ENCODE results near the gene BBLN.
"Not testable (repeated sequence)": the region's sequence is repeated elsewhere in the genome, so short reads cannot be mapped to it uniquely, and the experiment has no call there.

Gene BBLN

DNA sequence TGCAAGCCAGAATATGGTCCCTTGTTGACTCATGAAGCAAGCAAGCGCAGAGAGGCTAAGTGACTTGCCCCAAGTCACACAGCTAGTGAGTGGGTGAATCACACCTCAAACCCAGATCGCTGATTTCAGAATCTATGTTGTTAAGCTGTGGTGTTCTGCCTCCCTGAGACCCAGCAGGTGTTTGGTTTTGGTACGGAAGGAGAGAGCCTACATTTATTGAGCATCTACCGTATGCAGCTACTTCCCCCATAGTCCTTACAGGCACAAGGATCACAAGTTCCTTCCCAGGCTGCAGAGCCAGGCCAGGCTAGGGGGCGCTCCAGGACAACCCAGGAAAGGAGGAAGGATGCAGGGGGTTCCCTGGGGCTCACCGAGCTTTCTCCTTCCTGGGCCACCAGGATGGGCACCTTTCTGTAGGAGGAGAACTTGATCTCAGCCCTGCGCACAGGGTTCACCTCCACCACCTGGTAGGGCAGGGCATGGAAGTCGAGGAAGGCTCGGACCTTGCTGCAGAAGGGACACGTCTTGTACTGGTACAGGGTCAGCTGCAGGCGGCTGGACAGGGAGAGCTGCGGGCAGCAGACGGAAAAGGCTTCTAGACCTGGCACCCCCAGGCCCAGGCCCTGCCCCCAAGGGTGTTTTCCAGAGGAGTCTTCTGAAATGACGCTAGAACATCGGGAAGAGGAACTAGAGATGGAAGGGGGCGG is 35.0 kb upstream of the BBLN start:
- peak; percentile 60 for DNase-seq

DNA sequence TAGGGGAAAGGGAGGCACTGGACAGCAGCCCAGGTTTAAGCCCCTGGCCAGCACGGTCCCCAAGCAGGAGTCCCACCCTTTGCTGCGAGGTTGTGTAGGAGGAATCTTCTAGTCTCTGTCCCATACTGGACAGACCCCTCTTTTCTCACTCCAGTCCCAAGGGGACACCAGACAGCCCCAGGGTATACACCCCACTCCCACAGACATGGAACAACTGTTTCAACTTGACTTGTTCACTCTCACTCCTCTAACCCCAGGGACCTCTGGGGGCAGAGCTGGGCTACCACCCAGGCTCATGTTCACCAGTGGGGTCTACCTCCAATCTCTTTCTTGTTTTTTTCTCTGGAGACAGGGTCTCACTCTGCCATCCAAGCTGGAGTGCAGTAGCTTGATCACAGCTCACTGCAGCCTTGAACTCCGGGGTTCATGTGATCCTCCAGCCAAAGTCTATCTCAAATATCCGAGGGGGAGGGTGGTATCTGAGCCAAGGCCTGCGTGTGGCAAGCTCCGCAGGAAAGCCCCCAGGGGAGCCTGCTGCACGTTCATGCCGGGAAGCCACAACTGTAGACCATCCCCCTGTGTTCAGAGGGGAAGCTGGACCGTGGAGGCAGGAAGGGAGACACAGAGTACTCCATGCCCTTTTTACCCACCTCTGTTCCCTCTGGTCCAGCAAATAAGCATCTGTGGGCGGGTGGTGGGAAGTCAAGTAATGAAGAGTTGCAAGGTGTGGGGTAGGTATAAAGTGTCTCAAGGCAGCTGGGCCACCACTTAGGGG is 34.3 kb upstream of the BBLN start:
- no peak for DNase-seq

GRCh38 chr9:128127568-128127989 is 32.5 kb upstream of the BBLN start, which contains the start of gene PTGES2:
TSS of gene PTGES2 (minus strand) at chr9:128127729. CDS start at chr9:128127717, 12 bp downstream.
- DNase-seq = peak; percentile 85

GRCh38 chr9:128127990-128128835 is 31.9 kb upstream of the BBLN start:
- DNase-seq = peak; percentile 92

DNA sequence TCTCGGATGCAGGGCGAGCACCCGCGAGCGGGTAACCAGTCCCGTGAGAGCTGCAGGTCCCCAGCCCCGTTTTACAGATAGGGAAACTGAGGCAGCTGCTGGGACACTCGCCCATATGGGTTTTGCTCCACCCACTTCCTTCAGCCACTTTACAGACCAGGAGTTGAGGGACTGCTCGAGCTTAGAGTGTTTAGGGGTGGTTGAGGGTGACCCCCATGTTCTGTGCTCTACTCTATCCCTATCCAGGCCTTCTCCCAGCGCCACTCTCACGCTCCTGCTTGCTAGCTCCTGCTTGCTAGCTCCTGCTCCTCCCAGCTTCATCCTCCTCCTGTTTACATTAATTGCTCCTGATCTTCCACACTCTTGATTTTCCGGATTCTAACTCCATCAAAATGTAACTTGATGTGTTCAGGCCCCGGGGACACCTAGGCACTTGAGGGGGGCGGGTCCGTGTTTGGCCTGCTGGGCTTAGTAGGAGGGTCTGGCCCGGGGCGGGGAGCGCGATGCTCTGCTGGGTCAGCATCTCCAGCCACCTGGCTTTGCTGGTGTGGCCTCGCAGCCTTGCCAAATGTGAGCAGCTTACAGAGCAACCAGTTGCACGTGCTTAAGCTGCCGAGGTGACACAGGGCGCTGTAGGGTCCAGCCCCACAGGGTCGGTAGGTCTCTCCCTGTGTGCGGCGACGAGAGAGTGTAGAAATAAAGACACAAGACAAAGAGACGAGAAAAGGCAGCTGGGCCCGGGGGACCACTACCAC is 31.1 kb upstream of the BBLN start:
- DNase-seq = no peak

- not testable (repeated sequence) for DNase-seq
Observed at GRCh38 chr9:128129976-128130590, 30.0 kb upstream of the BBLN start.

DNA sequence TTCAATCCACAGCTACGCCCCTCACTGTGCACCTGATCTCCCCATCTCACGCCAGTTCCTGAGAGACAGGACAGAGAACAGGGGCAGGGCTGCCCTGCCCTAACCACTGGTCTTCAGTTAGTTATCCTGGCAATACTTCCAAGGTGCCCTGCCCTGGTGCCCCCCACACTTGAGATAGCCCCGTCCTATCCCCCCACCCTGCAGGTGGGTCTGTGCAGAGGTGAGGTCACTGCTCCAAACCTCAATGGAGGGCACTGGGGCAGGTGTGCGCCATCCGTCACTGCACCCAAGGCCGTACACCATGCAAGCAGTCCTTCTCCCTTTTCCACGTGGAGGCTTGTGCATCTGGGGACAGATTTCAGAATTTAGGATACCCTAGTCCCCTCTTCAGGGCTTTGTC is 29.4 kb upstream of the BBLN start:
- DNase-seq = not testable (repeated sequence)

DNA sequence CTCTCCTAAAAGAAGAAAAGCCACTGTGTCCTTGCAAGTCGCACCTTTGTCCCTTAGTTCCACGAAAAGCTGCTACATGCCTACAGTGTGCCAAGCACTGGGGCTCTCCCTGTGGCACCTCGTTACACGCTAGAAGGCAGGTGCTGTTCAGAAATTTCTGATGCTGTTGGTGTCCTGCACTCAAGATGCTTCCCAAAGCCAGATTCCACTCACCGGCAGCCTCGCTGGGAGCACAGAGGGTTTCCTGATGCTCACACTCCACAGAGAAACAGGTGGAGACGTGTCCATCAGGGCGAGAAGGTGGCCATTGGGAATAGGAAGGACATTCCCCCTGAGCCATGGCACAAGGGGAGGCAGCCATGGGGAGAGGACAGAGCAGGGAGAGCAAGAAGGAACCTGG is 28.7 kb upstream of the BBLN start:
- not testable (repeated sequence) for DNase-seq

- DNase-seq = not testable (repeated sequence)
Observed at GRCh38 chr9:128132139-128132538, 27.9 kb upstream of the BBLN start.

DNA sequence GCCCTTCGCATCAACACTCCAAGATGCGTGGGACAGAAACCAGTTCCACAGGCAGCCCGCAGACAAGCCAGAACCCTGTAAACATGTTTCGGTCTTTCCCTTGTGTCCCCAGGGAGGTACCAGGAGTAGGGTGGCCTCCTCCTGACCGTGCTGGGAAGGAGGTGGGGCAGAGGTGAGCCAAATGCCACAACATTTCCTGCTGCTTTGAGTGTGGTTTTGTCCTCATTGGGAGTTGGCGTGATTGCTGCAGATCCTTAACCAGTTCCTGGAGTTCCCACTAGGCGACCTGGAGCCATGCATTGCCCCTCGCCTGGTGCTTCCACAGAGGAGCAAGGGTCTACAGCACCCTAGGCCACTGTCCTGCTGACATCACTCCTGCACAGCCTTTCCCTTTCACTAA is 24.5 kb upstream of the BBLN start:
- not testable (repeated sequence) for DNase-seq

DNA sequence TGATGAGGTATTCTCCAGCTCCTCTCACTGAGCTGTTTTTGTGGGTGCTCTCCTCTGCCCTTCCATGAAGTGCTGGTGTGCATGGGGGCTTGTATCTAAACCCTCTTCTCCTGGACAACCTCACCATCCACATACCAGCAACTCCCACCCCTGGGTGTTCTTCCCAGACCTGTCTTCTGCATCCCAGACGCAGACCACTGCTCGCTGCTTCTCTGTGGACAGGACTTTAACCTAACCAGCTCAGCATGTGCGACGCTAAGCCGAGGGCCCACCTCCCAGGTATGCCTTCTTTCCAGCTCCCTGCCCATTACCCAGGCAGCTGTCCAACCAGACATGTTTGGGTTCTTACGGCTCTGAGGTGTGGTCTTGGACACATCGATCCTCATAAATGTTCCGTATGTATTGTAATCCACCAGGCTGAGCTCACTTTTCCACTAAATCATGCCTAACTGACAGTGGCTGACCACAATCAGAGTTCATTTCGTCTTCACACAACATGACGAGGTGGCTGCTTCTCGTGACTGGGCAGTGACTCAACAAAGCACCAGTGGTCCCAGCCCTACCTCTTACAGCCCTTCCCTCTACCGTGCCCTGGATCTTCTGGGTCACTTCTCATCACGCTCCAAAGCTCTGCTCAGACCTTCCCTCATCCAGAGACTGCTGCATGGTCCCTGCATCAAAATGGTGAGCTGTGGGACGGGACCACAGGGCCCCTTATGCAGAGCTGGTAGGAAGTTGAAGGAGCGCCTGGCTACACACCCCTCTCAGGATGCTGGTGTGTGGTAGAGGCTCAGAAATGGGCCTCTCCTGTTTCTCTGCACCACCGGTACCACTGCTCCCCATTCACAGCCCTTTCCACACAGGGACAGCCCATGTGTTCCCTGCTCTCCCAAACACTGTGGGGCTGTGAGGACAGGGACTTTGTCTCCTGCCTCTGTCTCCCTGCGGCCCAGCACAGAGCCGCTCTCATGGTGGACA is 23.0 kb upstream of the BBLN start:
- DNase-seq = peak; percentile 88

DNA sequence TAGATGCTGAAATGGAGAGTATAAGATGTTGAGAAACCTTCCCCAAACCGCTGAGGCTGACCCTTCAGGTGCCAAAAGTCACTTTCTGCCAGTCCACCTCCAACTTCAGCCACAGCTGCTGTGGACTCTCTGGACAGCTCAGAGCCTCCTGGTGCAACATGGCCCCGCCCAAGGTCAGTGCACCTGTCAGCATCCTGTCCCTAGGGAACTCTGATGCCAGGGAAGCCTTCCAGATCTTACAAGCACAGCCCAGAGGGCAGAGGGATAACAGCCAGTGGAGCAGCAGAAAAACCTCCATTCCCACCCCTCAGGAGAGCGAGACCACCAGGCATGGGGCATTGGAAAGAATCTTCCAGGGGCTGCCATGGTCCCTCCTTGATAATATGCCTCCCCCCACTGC is 22.1 kb upstream of the BBLN start:
- no peak for DNase-seq

DNA sequence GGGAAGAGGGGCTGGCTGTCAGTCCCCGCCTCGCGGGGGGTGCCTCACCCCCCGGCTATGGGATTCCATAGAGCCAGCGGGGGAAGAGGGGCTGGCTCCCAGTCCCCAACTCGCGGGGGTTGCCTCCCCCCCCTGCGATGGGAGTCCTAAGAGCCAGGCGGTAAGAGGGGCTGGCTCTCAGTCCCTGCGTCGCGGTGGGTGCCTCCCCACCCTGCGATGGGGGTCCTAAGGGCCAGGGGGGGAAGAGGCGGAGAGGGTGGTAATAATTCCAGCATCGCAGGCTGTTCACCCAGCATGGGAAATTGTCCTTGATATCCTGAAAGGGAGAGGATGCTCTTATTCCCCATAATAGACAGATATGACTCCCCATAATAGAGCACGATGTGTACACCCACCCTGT is 20.4 kb upstream of the BBLN start:
- DNase-seq = no peak

DNA sequence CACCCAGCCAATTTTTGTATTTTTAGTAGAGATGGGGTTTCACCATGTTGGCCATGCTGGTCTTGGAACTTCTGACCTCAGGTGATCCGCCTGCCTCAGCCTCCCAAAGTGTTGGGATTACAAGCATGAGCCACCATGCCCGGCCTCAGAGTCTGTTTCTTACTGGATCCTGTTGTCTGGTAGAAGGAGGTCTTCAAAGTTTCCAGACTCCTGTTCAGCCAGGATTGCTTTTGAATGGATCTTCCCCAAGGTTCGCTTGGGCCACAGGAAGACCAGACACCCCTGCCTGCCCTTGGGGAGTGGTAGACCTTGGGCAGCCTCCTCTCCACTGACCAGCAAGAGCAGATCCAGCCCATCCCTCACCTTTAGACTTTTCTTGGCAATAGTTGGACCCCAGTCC is 18.5 kb upstream of the BBLN start:
- DNase-seq = no peak

- DNase-seq = no peak
Observed at GRCh38 chr9:128142061-128142460, 18.0 kb upstream of the BBLN start.

GRCh38 chr9:128142596-128142995 is 17.5 kb upstream of the BBLN start:
- DNase-seq = no peak

GRCh38 chr9:128143525-128144238 is 16.4 kb upstream of the BBLN start:
- DNase-seq = no peak

DNA sequence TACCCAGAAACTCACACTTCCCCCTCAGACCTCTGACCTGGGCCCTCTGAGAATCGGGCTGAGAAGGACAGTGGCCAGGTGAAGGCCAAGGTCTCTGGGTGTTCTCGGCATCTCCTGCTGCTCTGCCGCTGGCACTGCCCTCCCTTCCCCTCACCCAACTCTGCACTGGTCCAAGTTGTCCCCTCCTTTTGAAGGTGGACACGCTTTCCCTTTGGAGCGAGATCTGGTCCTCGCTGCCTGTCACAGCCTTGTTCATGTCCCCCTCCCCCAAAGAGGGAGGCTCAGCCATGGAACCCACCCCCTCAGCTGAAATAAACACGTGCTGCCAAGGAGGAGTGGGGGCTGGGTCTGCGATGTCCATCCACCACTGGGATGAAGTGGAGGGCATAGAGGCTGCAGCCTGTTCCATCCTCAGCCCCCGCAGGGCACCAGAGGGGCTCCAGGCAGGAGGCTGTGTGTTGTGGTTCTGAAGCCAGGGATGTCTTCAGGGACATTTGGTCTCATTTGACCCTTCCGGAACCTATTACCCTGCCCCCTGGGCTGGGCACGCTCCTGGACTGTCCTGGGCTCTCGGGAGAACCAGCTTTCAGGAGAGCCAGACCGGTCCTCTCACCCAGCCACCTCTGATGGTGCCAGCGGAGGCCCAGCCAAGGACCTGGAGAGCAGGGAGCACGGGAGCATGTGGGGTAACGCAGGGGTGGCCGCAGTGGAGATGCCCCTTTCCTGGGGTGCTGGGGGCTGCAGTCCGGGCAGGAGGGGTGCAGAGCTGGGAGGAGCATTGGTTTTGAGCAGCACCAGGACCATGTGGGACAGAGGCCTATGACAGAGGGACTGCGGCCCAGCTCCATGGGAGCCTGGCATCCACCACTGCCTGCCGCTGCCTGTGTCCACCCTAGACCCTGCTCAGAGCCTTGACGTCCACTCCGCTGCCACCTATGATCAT is 15.6 kb upstream of the BBLN start:
- no peak for DNase-seq

- no peak for DNase-seq
Observed at GRCh38 chr9:128145536-128145935, 14.5 kb upstream of the BBLN start.
